Retina (tissue), 1 donor: Measurements from ENCODE around the gene PQBP1.

ENCODE experiments used
- DNase-seq: peaks from one replicate; pipeline ENCODE4 v3.0.0-alpha.2; 2016

PQBP1 gene

GRCh38 chrX:48902135-48902534 lies 4.4 kb downstream of the PQBP1 start:
- no peak for DNase-seq

- no peak for DNase-seq
These were observed 5.0 kb downstream of the PQBP1 start for GRCh38 chrX:48902776-48903175.

GRCh38 chrX:48903290-48903689 lies 5.6 kb downstream of the PQBP1 start:
- DNase-seq = no peak

GRCh38 chrX:48904180-48904579 lies 6.5 kb downstream of the PQBP1 start:
- DNase-seq = no peak

GRCh38 chrX:48904626-48905025 lies 6.9 kb downstream of the PQBP1 start:
- DNase-seq = no peak

GRCh38 chrX:48905090-48905790 lies 7.5 kb downstream of the PQBP1 start:
- no peak for DNase-seq

GRCh38 chrX:48908600-48908999 lies 10.9 kb downstream of the PQBP1 start:
- no peak for DNase-seq

GRCh38 chrX:48909703-48910294 lies 12.1 kb downstream of the PQBP1 start:
- no peak for DNase-seq

GRCh38 chrX:48910926-48911411 lies 13.2 kb downstream of the PQBP1 start:
- no peak for DNase-seq

GRCh38 chrX:48911412-48912182 lies 13.9 kb downstream of the PQBP1 start, which contains the start of gene SLC35A2:
TSS of gene SLC35A2 (minus strand) at chrX:48911646. CDS start at chrX:48911636, 10 bp downstream.
- peak; percentile 91 for DNase-seq

- DNase-seq = no peak
These were observed 16.1 kb downstream of the PQBP1 start for GRCh38 chrX:48913605-48914366.

GRCh38 chrX:48914593-48915493 lies 17.1 kb downstream of the PQBP1 start:
- no peak for DNase-seq

GRCh38 chrX:48917139-48918001 lies 19.6 kb downstream of the PQBP1 start:
- DNase-seq = peak; percentile 94

- no peak for DNase-seq
These were observed 20.5 kb downstream of the PQBP1 start for GRCh38 chrX:48918301-48918642.

- peak; percentile 87 for DNase-seq
These were observed 21.1 kb downstream of the PQBP1 start, which contains the start of gene PIM2 for GRCh38 chrX:48918643-48919340. TSS of gene PIM2 (minus strand) at chrX:48919024. CDS start at chrX:48918834, 190 bp downstream.

GRCh38 chrX:48919360-48919841 lies 21.7 kb downstream of the PQBP1 start:
- no peak for DNase-seq

GRCh38 chrX:48919947-48920717 lies 22.4 kb downstream of the PQBP1 start:
- DNase-seq = no peak

- no peak for DNase-seq
These were observed 23.0 kb downstream of the PQBP1 start for GRCh38 chrX:48920718-48921104.

GRCh38 chrX:48923771-48924170 lies 26.0 kb downstream of the PQBP1 start:
- DNase-seq = no peak
